IMR-90 (cell line): ENCODE results near the gene FOXD4L6. TPM values are rescaled to one million over a fixed set of nuclear protein-coding genes. Genes with fewer than 3 reads are reported as not detected.
A peak's percentile ranks its signal among the peaks of the same experiment; 100 is the strongest.
"Not testable (repeated sequence)": the region's sequence is repeated elsewhere in the genome, so short reads cannot be mapped to it uniquely, and the experiment has no call there.

ENCODE experiments used
- ATAC-seq: fragments of 200-7000 bp; cut with Tn5 transposase; 2 replicates; pipeline ENCODE4 v1.9.1; 2020; ENCODE audit warnings: low read depth, mild to moderate bottlenecking, moderate library complexity
- BruUV-seq: library from RNA; stranded (reverse); fragments of 400-500 nt; replicated peaks from 2 replicates; lab custom pipeline; 2021; lab: Mats Ljungman, UMichigan
- CTCF ChIA-PET: fragments of 300-600 bp; formaldehyde crosslinking; extraction: SDS; loops from one replicate; lab custom pipeline; 2021; ENCODE audit warnings: antibody characterized with exemption; lab: Yijun Ruan, JAX
- POLR2A ChIA-PET: fragments of 300-600 bp; sonication (Branson Sonifier 250); formaldehyde crosslinking; loops from one replicate; lab custom pipeline; 2022; ENCODE audit warnings: antibody characterized with exemption; ENCODE audit not compliant: unreplicated experiment; lab: Charles Lee
- DNase-seq: peaks from one replicate; pipeline ENCODE4 v3.0.0; 2013
- H2AFZ ChIP-seq: replicated peaks from 2 replicates; pipeline ENCODE3; 2013; ENCODE audit warnings: low read length, mild to moderate bottlenecking; ENCODE audit not compliant: poor library complexity
- H2AK5ac ChIP-seq: 2 replicates; pipeline ENCODE4 v1.6.1; 2013; ENCODE audit warnings: low read depth, low read length, inconsistent platforms
- H2AK9ac ChIP-seq: replicated peaks from 2 replicates; pipeline ENCODE3; 2013; ENCODE audit warnings: mild to moderate bottlenecking, low read depth, low read length, moderate library complexity; ENCODE audit not compliant: poor library complexity
- H2BK120ac ChIP-seq: 2 replicates; pipeline ENCODE4 v1.6.1; 2013; ENCODE audit warnings: low read depth, low read length, inconsistent platforms
- H2BK15ac ChIP-seq: 3 replicates; pipeline ENCODE4 v1.6.1; 2013; ENCODE audit warnings: low read depth, low read length, inconsistent platforms
- H2BK20ac ChIP-seq: 2 replicates; pipeline ENCODE4 v1.6.1; 2013; ENCODE audit warnings: low read depth, mild to moderate bottlenecking, inconsistent platforms, low read length, moderate library complexity
- H2BK5ac ChIP-seq: 2 replicates; pipeline ENCODE4 v1.6.1; 2013; ENCODE audit warnings: mild to moderate bottlenecking, low read depth, low read length, inconsistent platforms; ENCODE audit not compliant: poor library complexity, severe bottlenecking
- H3K14ac ChIP-seq: replicated peaks from 2 replicates; pipeline ENCODE4 v1.6.1; 2013; ENCODE audit warnings: low read depth, low read length, inconsistent platforms
- H3K18ac ChIP-seq: 2 replicates; pipeline ENCODE4 v1.6.1; 2013; ENCODE audit warnings: low read depth, low read length, control low read depth
- H3K23ac ChIP-seq: 2 replicates; pipeline ENCODE4 v1.6.1; 2013; ENCODE audit warnings: low read depth, low read length, inconsistent platforms
- H3K27ac ChIP-seq: 2 replicates; pipeline ENCODE4 v1.5.1; 2013; ENCODE audit warnings: mild to moderate bottlenecking, control low read depth, low read length; ENCODE audit not compliant: insufficient read depth
- H3K27me3 ChIP-seq: 2 replicates; pipeline ENCODE4 v1.6.1; 2013; ENCODE audit warnings: low read length; ENCODE audit not compliant: control insufficient read depth, insufficient read depth
- H3K36me3 ChIP-seq: 2 replicates; pipeline ENCODE4 v1.6.1; 2013; ENCODE audit warnings: low read length, mixed read lengths; ENCODE audit not compliant: control insufficient read depth, insufficient read depth
- H3K4ac ChIP-seq: 2 replicates; pipeline ENCODE4 v1.6.1; 2013; ENCODE audit warnings: low read depth, low read length, inconsistent platforms
- H3K4me1 ChIP-seq: 2 replicates; pipeline ENCODE4 v1.6.1; 2013; ENCODE audit warnings: low read length, mixed read lengths; ENCODE audit not compliant: control insufficient read depth, insufficient read depth
- H3K4me2 ChIP-seq: 2 replicates; pipeline ENCODE4 v1.6.1; 2013; ENCODE audit warnings: low read depth, mild to moderate bottlenecking, control low read depth, low read length, moderate library complexity
- H3K4me3 ChIP-seq: 2 replicates; pipeline ENCODE4 v1.5.1; 2013; ENCODE audit warnings: low read depth, mild to moderate bottlenecking, control low read depth, low read length, moderate library complexity; ENCODE audit not compliant: insufficient read depth
- H3K56ac ChIP-seq: 2 replicates; pipeline ENCODE4 v1.6.1; 2013; ENCODE audit warnings: low read length, inconsistent platforms; ENCODE audit not compliant: insufficient read depth; ENCODE audit errors: extremely low read depth
- H3K79me1 ChIP-seq, 2 experiments: 2 replicates each; pipeline ENCODE4 v1.6.1; 2013; ENCODE audit warnings: low read length in 2 of 2, inconsistent platforms in 1 of 2, low read depth in 1 of 2
- H3K9ac ChIP-seq: 2 replicates; pipeline ENCODE4 v1.6.1; 2013; ENCODE audit warnings: low read depth, low read length, control low read depth
- H3K9me1 ChIP-seq: 2 replicates; pipeline ENCODE4 v1.6.1; 2013; ENCODE audit warnings: low read length, inconsistent platforms; ENCODE audit not compliant: insufficient read depth
- H3K9me3 ChIP-seq: 2 replicates; pipeline ENCODE4 v1.6.1; 2013; ENCODE audit warnings: low read length; ENCODE audit not compliant: control insufficient read depth, insufficient read depth
- H4K20me1 ChIP-seq: 2 replicates; pipeline ENCODE4 v1.6.1; 2013; ENCODE audit warnings: low read length, inconsistent platforms; ENCODE audit not compliant: insufficient read depth
- H4K5ac ChIP-seq: 2 replicates; pipeline ENCODE4 v1.6.1; 2013; ENCODE audit warnings: mild to moderate bottlenecking, low read depth, low read length, control low read depth
- H4K8ac ChIP-seq, 2 experiments: 2 replicates each; pipeline ENCODE4 v1.6.1; 2013; ENCODE audit warnings: low read depth in 2 of 2, low read length in 2 of 2, control low read depth in 1 of 2, inconsistent platforms in 1 of 2
- H4K91ac ChIP-seq: 2 replicates; pipeline ENCODE4 v1.6.1; 2013; ENCODE audit warnings: low read depth, low read length, inconsistent platforms; ENCODE audit not compliant: insufficient read depth
- WGBS, 2 experiments: methylation state at CpG; one replicate each; pipeline versions ENCODE4 v1.1.5 to v1.1.7; 2013; ENCODE audit warnings: missing lambda C conversion rate in 2 of 2; ENCODE audit not compliant: insufficient read length in 1 of 2; ENCODE audit errors: extremely low coverage in 2 of 2; 5-methylcytosine and 5-hydroxymethylcytosine counted together
- dilution Hi-C: fragments of 300-500 bp; cut with HindIII; formaldehyde crosslinking; loops from one replicate; pipeline ENCODE4 v1.14.3; 2018; ENCODE audit warnings: low sequenced_read_pairs; ENCODE audit not compliant: unreplicated experiment
- in situ Hi-C: fragments of 300-500 bp; cut with MboI; formaldehyde crosslinking; loops from 3 replicates; pipeline ENCODE4 v1.14.3; 2019; ENCODE audit warnings: low sequenced_read_pairs, inconsistent platforms, mixed read lengths
- intact Hi-C: fragments of 100-400 bp; cut with micrococcal nuclease; formaldehyde crosslinking; loops from 2 replicates; pipeline ENCODE4 v1.10.0; 2022
- polyA plus RNA-seq, 3 experiments: library from polyadenylated mRNA; depleted of rRNA; stranded (reverse); fragments of >200 nt; gene quantifications; 2 replicates each; pipeline ENCODE4 v1.2.3, GENCODE V29; 2012; ENCODE audit warnings: low replicate concordance in 1 of 3
- total RNA-seq: library from RNA; depleted of rRNA; stranded (reverse); fragments of >200 nt; gene quantifications from 2 replicates; pipeline ENCODE4 v1.2.3, GENCODE V29; 2012

Gene FOXD4L6
- total and polyA plus RNA-seq, 2 of the 4 experiments (the other 2 are of a cell fraction), result not detected

DNA sequence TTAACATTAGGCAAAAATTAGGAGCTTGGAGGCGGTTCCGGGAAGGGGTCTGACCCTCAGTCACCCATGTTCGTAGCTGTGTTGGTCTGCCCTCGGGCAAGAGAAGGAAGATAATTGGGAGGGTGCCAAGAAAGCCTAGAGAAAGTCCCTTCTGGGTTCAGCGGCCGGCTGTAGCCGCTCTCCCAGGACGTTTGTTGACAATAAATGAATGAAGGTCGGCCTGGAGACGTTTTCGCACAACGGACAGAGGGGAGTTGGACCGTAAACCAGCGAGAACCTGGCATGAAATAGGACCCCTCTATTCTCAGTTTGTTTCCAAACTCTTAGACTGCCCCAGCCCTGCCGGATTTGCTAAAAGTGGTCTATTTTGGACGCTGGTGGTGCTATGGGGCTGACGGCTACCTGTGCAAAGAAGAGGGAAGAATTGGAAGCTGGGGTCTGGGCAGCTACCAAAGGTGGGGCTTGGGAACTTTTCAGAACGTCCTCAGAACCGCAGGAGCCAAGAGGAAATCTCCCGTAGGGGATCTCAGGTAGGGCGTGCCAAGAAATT, 3.3 kb downstream of the FOXD4L6 start:
- H4K5ac ChIP-seq, in situ Hi-C loops, CTCF ChIA-PET, H3K4me2 ChIP-seq, H3K14ac ChIP-seq, dilution Hi-C loops, intact Hi-C loops, POLR2A ChIA-PET, H3K9me3 ChIP-seq, H2AK9ac ChIP-seq, H2BK120ac ChIP-seq, H4K91ac ChIP-seq, H3K79me1 ChIP-seq, H3K36me3 ChIP-seq, H3K23ac ChIP-seq, H3K9ac ChIP-seq, H3K18ac ChIP-seq, DNase-seq, H4K20me1 ChIP-seq, H2BK20ac ChIP-seq, H3K56ac ChIP-seq, H4K8ac ChIP-seq, H3K27ac ChIP-seq, H3K9me1 ChIP-seq, H2BK15ac ChIP-seq, H2BK5ac ChIP-seq, H3K4me3 ChIP-seq, H3K4me1 ChIP-seq, H2AK5ac ChIP-seq, H3K27me3 ChIP-seq, H3K4ac ChIP-seq, ATAC-seq, BruUV-seq, H2AFZ ChIP-seq: not testable (repeated sequence)
- WGBS, 2 experiments, result no CpG with 5 or more reads among the region's 21 CpGs

GRCh38 chr9:41124250-41125108, 4.0 kb downstream of the FOXD4L6 start:
- H3K79me1 ChIP-seq, dilution Hi-C loops, H4K20me1 ChIP-seq, H3K9me1 ChIP-seq, H4K8ac ChIP-seq, in situ Hi-C loops, H2BK15ac ChIP-seq, DNase-seq, H4K91ac ChIP-seq, H3K14ac ChIP-seq, H3K56ac ChIP-seq, H3K9ac ChIP-seq, H3K23ac ChIP-seq, H3K9me3 ChIP-seq, H3K27ac ChIP-seq, H3K36me3 ChIP-seq, H3K4me2 ChIP-seq, POLR2A ChIA-PET, H2BK20ac ChIP-seq, H3K4me1 ChIP-seq, H2BK5ac ChIP-seq, H3K27me3 ChIP-seq, H4K5ac ChIP-seq, BruUV-seq, H2AK9ac ChIP-seq, H3K18ac ChIP-seq, H3K4me3 ChIP-seq, intact Hi-C loops, CTCF ChIA-PET, H2BK120ac ChIP-seq, H2AK5ac ChIP-seq, H2AFZ ChIP-seq, H3K4ac ChIP-seq: not testable (repeated sequence)
- peak; percentile 22; the same call in 1 of the 2 replicates for ATAC-seq
- no CpG with 5 or more reads among the region's 52 CpGs for WGBS, 2 experiments
